CD4-positive, CD25-positive, alpha-beta regulatory T cell (primary cell): ENCODE results near the gene FOXL2. TPM values are rescaled to one million over a fixed set of nuclear protein-coding genes. Genes with fewer than 3 reads are reported as not detected.

Experiments used
- ATAC-seq, 2 donors: fragments of 150-1000 bp; cut with Tn5 transposase; one replicate each; pipeline ENCODE4 v1.10.0; 2021; ENCODE audit warnings: low read depth in 2 of 2, moderate number of reproducible peaks in 2 of 2, moderate library complexity in 1 of 2
- DNase-seq, 3 donors: peaks; one replicate each; pipeline versions ENCODE4 v3.0.0 to v3.0.0-alpha.2; 2012 to 2022; ENCODE audit warnings: mixed read lengths in 1 of 3
- H3K27ac ChIP-seq: one replicate; pipeline ENCODE4 v1.7.0; 2013; ENCODE audit warnings: mild to moderate bottlenecking, low read length; ENCODE audit not compliant: insufficient read depth, poor library complexity, severe bottlenecking
- H3K27me3 ChIP-seq: one replicate; pipeline ENCODE4 v1.7.0; 2013; ENCODE audit warnings: low read length; ENCODE audit not compliant: control insufficient read depth, insufficient read depth
- H3K36me3 ChIP-seq: one replicate; pipeline ENCODE4 v1.7.0; 2013; ENCODE audit warnings: mild to moderate bottlenecking, low read length, moderate library complexity; ENCODE audit not compliant: control insufficient read depth, insufficient read depth
- H3K4me1 ChIP-seq: 2 replicates; pipeline ENCODE4 v1.7.0; 2013; ENCODE audit warnings: mild to moderate bottlenecking, low read length; ENCODE audit not compliant: insufficient read depth, control insufficient read depth, poor library complexity, severe bottlenecking
- H3K4me3 ChIP-seq: one replicate; pipeline ENCODE4 v1.7.0; 2013; ENCODE audit warnings: low read depth, mild to moderate bottlenecking, low read length, moderate library complexity
- H3K9me3 ChIP-seq, 2 experiments: 1 replicate in 1 of 2; 2 replicates in 1 of 2; pipeline ENCODE4 v1.7.0; 2013; ENCODE audit warnings: low read length in 2 of 2, mild to moderate bottlenecking in 1 of 2, moderate library complexity in 1 of 2; ENCODE audit not compliant: control insufficient read depth in 2 of 2
- H3K27ac Mint-ChIP-seq, 3 donors: one replicate each; pipeline ENCODE4 v1.8.0; 2020 to 2022; ENCODE audit warnings: mild to moderate bottlenecking in 3 of 3, mixed read lengths in 3 of 3, moderate library complexity in 2 of 3
- H3K27me3 Mint-ChIP-seq: one replicate; pipeline ENCODE4 v1.8.0; 2022; ENCODE audit warnings: mild to moderate bottlenecking, mixed read lengths
- H3K36me3 Mint-ChIP-seq: one replicate; pipeline ENCODE4 v1.8.0; 2020; ENCODE audit warnings: mixed read lengths
- H3K4me1 Mint-ChIP-seq, 4 donors: one replicate each; pipeline ENCODE4 v1.8.0; 2020 to 2022; ENCODE audit warnings: mixed read lengths in 4 of 4, mild to moderate bottlenecking in 1 of 4
- H3K4me3 Mint-ChIP-seq, 4 donors: one replicate each; pipeline ENCODE4 v1.8.0; 2020 to 2022; ENCODE audit warnings: mild to moderate bottlenecking in 4 of 4, mixed read lengths in 4 of 4, moderate library complexity in 3 of 4
- H3K9me3 Mint-ChIP-seq, 7 donors: one replicate each; pipeline ENCODE4 v1.8.0; 2020 to 2022; ENCODE audit warnings: mixed read lengths in 7 of 7, mild to moderate bottlenecking in 3 of 7, moderate library complexity in 2 of 7
- polyA plus RNA-seq, 4 donors: library from polyadenylated mRNA; unstranded; fragments of 300-500 nt; fragmentation: Illumina TruSeq; gene quantifications; one replicate each; pipeline ENCODE4 v1.2.3, GENCODE V29; 2021
- total RNA-seq: library from RNA; stranded (reverse); gene quantifications from one replicate; pipeline ENCODE4 v1.2.3, GENCODE V29; 2022

The FOXL2 gene
- total and polyA plus RNA-seq, 5 donors from 2014 or later, result not detected

DNA sequence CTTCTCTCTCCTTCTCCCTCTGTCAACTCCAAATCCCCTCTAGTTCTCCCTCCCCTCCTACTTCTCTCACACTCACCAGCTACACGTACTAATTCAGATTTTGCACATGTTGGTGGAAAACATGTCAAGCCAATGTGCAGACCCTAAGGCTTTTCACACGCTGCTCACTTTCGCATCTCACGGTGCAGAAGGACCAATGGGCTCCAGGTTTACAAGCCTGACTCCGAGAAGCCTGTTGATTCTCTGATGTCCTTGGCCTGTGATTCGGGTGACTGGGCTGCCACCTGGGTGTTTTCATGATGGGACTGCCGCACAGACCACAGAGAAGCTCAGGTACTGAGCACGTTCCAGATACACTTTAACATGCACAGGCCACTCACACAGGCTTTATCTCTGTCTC lies 3.8 kb upstream of the FOXL2 start:
- H3K36me3 Mint-ChIP-seq, result no peaks in the 10 kb centered on the region
- H3K4me3 ChIP-seq, result no peak overlapping the region
- no peaks in the 10 kb centered on the region for H3K36me3 ChIP-seq
- no peak overlapping the region for H3K27ac Mint-ChIP-seq
- H3K27me3 ChIP-seq, result peaks cover 28% of the 10 kb centered on the region
- H3K9me3 Mint-ChIP-seq, result peaks cover 0 to 5% (median 0%) of the 10 kb centered on the region in 7 donors
- no peak for DNase-seq
- H3K4me3 Mint-ChIP-seq, result peak overlapping the region in 2 of 4 donors; percentile 4 to 76
- H3K4me1 Mint-ChIP-seq, result peaks cover 0 to 34% (median 6%) of the 10 kb centered on the region in 4 donors
- H3K4me1 ChIP-seq, result peaks cover 32% of the 10 kb centered on the region
- H3K27ac ChIP-seq, result no peak overlapping the region
- no peaks in the 10 kb centered on the region for H3K9me3 ChIP-seq
- no peak for ATAC-seq
- peaks cover 67% of the 10 kb centered on the region for H3K27me3 Mint-ChIP-seq

GRCh38 chr3:138950006-138950644 lies 3.2 kb upstream of the FOXL2 start:
- Mint-ChIP-seq H3K27me3 (peaks cover 70% of the 10 kb centered on the region), H3K4me1 (peaks cover 0 to 37% (median 7%) of the 10 kb centered on the region in 4 donors), H3K4me3 (peak overlapping the region in 2 of 4 donors; percentile 59 to 76), H3K36me3 (no peaks in the 10 kb centered on the region), H3K27ac (no peak overlapping the region), H3K9me3 (peaks cover 0 to 3% (median 0%) of the 10 kb centered on the region in 7 donors)
- Histone ChIP-seq H3K27me3 (peaks cover 25% of the 10 kb centered on the region), H3K9me3 (no peaks in the 10 kb centered on the region), H3K4me1 (peaks cover 36% of the 10 kb centered on the region), H3K27ac (no peak overlapping the region), H3K4me3 (no peak overlapping the region), H3K36me3 (no peaks in the 10 kb centered on the region)
- DNase-seq, result peak in 1 of 3 donors; percentile 11
- ATAC-seq, result peak; percentile 38 to 41

DNA sequence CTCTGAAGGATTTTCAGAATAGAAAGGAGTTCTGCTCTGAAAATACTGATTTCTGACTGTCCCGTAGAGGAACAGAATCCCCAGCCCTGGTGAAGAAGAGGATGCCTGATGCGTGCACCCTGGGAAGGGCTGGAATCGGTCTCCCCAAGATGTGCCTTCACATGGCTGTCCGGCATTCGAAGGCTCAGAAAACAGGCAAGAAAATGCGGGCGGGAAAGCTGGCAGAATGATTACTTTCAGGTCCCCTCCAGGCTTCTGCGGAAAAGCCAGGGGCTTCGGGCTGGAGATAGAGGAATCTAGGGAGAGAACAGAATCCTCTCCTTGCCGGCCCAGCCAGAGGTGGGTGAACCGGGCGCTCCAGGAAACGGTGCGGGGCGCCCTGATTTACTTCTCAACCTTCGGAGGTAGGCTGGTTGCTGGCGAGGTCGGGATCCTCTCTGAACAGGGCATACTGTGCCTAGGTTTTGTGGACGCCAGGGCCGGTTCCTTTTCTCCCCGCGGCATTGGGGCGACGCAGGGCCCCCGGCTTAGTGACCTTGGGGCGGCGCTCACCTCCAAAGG lies 2.6 kb upstream of the FOXL2 start:
- no peak for DNase-seq
- H3K27me3 Mint-ChIP-seq, result peaks cover 71% of the 10 kb centered on the region
- no peak overlapping the region for H3K27ac Mint-ChIP-seq
- H3K36me3 ChIP-seq, result no peaks in the 10 kb centered on the region
- peaks cover 0 to 3% (median 0%) of the 10 kb centered on the region in 7 donors for H3K9me3 Mint-ChIP-seq
- H3K4me3 ChIP-seq, result no peak overlapping the region
- peaks cover 26% of the 10 kb centered on the region for H3K27me3 ChIP-seq
- no peaks in the 10 kb centered on the region for H3K36me3 Mint-ChIP-seq
- no peaks in the 10 kb centered on the region for H3K9me3 ChIP-seq
- peaks cover 42% of the 10 kb centered on the region for H3K4me1 ChIP-seq
- H3K4me3 Mint-ChIP-seq, result peak overlapping the region in 3 of 4 donors; percentile 31 to 72 (median 52)
- no peak overlapping the region for H3K27ac ChIP-seq
- no peak for ATAC-seq
- peaks cover 0 to 42% (median 9%) of the 10 kb centered on the region in 4 donors for H3K4me1 Mint-ChIP-seq

GRCh38 chr3:138949002-138949418 lies 2.1 kb upstream of the FOXL2 start:
- H3K27ac ChIP-seq, result no peak overlapping the region
- peaks cover 46% of the 10 kb centered on the region for H3K4me1 ChIP-seq
- no peaks in the 10 kb centered on the region for H3K36me3 Mint-ChIP-seq
- peaks cover 71% of the 10 kb centered on the region for H3K27me3 Mint-ChIP-seq
- H3K4me3 Mint-ChIP-seq, result peak overlapping the region in 2 of 4 donors; percentile 37 to 72
- peaks cover 0 to 3% (median 0%) of the 10 kb centered on the region in 7 donors for H3K9me3 Mint-ChIP-seq
- H3K27ac Mint-ChIP-seq, result no peak overlapping the region
- H3K36me3 ChIP-seq, result no peaks in the 10 kb centered on the region
- H3K27me3 ChIP-seq, result peaks cover 29% of the 10 kb centered on the region
- no peak for DNase-seq
- H3K4me3 ChIP-seq, result no peak overlapping the region
- H3K4me1 Mint-ChIP-seq, result peaks cover 4 to 47% (median 12%) of the 10 kb centered on the region in 4 donors
- no peak for ATAC-seq
- no peaks in the 10 kb centered on the region for H3K9me3 ChIP-seq

DNA sequence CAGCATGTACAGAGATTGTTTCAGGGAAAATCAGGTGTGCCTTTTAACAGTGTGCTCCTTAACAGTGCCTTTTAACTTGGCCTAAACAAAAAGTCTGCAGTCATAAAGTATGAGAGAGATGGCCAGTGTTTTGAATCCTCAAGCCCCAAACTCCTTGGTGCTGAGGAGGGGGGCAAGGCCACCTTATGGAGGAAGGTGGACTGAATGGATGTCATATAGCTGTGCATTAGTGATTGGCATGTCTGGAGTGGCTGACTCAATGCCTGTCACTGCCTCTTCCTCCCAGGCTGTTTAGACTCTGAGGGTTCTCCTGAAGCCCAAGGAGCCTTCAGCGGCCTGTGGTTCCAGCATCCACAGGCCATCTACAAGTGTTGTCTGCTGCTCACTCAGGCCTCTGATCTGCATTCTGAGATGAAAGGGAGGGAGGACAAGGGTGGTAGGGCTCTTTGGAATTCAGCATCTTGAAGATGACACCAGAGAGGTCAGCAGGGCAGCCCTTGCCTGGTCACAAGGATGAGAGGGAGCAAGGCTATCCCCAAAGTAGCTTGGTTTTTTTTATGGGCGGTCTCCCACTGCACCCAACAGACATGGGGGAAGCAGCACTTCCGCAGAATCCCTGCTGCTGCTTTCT lies 1.5 kb upstream of the FOXL2 start:
- ATAC-seq (no peak), DNase-seq (no peak)
- Histone ChIP-seq H3K9me3 (no peaks in the 10 kb centered on the region), H3K27me3 (peaks cover 34% of the 10 kb centered on the region), H3K36me3 (no peaks in the 10 kb centered on the region), H3K4me3 (no peak overlapping the region), H3K27ac (no peak overlapping the region), H3K4me1 (peaks cover 46% of the 10 kb centered on the region)
- Mint-ChIP-seq H3K4me3 (peak overlapping the region in 2 of 4 donors; percentile 17 to 61), H3K27me3 (peaks cover 72% of the 10 kb centered on the region), H3K9me3 (peaks cover 0 to 3% (median 0%) of the 10 kb centered on the region in 7 donors), H3K4me1 (peaks cover 10 to 52% (median 17%) of the 10 kb centered on the region in 4 donors), H3K27ac (no peak overlapping the region), H3K36me3 (no peaks in the 10 kb centered on the region)

DNA sequence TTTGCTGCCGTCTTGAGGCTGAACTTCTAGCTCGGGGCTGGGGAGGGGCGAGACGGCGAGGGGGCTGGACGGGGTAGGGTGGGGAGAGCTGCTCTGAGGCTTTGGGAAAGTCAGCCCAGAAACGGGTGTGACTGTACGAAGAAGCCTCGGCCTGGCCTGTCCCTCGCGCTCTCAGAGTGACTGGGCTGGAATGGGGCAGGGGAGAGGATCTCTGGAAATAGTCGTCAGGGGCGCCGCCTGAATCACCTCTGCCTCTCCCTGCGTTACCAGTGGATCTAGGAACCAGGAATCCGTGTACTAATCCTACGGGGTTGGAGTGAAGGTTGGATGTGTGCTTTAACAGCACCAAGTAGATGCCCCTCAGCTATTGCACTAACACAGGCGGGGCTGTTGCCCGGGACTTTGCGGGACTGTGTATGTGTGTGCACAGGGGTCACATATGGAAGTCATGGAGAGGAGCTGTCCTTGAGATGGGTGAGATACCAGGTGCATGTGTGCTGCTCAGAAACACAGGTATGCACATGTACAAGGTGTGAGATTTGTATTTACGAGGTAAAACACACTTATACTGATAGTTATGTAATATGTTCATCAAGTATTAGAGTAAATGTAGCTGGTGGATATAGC lies 671 bp upstream of the FOXL2 start:
- Histone ChIP-seq H3K9me3 (no peaks in the 10 kb centered on the region), H3K4me3 (no peak overlapping the region), H3K36me3 (no peaks in the 10 kb centered on the region), H3K27ac (no peak overlapping the region), H3K4me1 (peaks cover 46% of the 10 kb centered on the region), H3K27me3 (peaks cover 40% of the 10 kb centered on the region)
- H3K27me3 Mint-ChIP-seq, result peaks cover 75% of the 10 kb centered on the region
- H3K36me3 Mint-ChIP-seq, result no peaks in the 10 kb centered on the region
- peaks cover 0 to 3% (median 0%) of the 10 kb centered on the region in 7 donors for H3K9me3 Mint-ChIP-seq
- peak overlapping the region; percentile 37 to 74 (median 50) for H3K4me3 Mint-ChIP-seq
- DNase-seq (no peak), ATAC-seq (no peak)
- peaks cover 10 to 55% (median 19%) of the 10 kb centered on the region in 4 donors for H3K4me1 Mint-ChIP-seq
- H3K27ac Mint-ChIP-seq, result no peak overlapping the region

- H3K4me1 Mint-ChIP-seq, result peaks cover 10 to 53% (median 19%) of the 10 kb centered on the region in 4 donors
- H3K4me3 ChIP-seq, result peak overlapping the region; percentile 37
- no peaks in the 10 kb centered on the region for H3K9me3 ChIP-seq
- no peaks in the 10 kb centered on the region for H3K36me3 ChIP-seq
- peaks cover 49% of the 10 kb centered on the region for H3K27me3 ChIP-seq
- peaks cover 79% of the 10 kb centered on the region for H3K27me3 Mint-ChIP-seq
- H3K27ac ChIP-seq, result no peak overlapping the region
- DNase-seq, result peak in 1 of 3 donors; percentile 51
- H3K27ac Mint-ChIP-seq, result no peak overlapping the region
- H3K4me1 ChIP-seq, result peaks cover 46% of the 10 kb centered on the region
- no peaks in the 10 kb centered on the region for H3K36me3 Mint-ChIP-seq
- H3K9me3 Mint-ChIP-seq, result peaks cover 0 to 5% (median 0%) of the 10 kb centered on the region in 7 donors
- ATAC-seq, result no peak
- H3K4me3 Mint-ChIP-seq, result peak overlapping the region in 3 of 4 donors; percentile 83 to 93 (median 86)
Measured at GRCh38 chr3:138945709-138946662, 951 bp downstream of the FOXL2 start.
